Measurements from ENCODE around the gene OR2V2. TPM values are rescaled to one million over a fixed set of nuclear protein-coding genes. Genes with fewer than 3 reads are reported as not detected.

The OR2V2 gene
- total and polyA plus RNA-seq, 11 donors = not detected

DNA sequence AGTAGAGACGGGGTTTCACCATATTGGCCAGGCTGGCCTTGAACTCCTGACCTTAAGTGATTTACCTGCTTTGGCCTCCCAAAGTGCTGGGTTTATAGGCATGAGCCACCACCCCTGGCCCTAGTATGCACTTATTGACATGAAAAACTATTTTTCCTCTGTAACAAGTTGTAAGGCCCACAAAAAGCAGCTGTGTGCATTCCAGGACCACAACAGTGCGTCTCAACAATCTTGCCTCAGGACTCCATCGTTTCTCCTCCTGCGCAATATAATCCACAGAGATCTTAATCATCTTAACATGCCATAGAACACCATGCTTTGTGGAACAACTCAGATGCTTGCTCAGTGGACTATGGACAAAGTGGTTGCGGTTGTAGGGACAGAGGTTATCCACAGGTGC is 26.6 kb upstream of the OR2V2 start:
- peaks cover 5 to 79% (median 33%) of the 10 kb centered on the region in 9 donors for H3K27me3 ChIP-seq
- intact Hi-C loops (cut with DNase I) = no loop called here
- H3K27ac ChIP-seq = no peak overlapping the region
- H3K4me3 ChIP-seq = no peak overlapping the region
- 70 to 95% (median 87%) methylated on average over 5 of the region's 5 CpGs for WGBS, 4 donors
- ATAC-seq (no peak), DNase-seq (no peak)
- no peaks in the 10 kb centered on the region for H3K36me3 ChIP-seq
- no peaks in the 10 kb centered on the region for H3K9me3 ChIP-seq
- TF ChIP-seq, protein P1, sequence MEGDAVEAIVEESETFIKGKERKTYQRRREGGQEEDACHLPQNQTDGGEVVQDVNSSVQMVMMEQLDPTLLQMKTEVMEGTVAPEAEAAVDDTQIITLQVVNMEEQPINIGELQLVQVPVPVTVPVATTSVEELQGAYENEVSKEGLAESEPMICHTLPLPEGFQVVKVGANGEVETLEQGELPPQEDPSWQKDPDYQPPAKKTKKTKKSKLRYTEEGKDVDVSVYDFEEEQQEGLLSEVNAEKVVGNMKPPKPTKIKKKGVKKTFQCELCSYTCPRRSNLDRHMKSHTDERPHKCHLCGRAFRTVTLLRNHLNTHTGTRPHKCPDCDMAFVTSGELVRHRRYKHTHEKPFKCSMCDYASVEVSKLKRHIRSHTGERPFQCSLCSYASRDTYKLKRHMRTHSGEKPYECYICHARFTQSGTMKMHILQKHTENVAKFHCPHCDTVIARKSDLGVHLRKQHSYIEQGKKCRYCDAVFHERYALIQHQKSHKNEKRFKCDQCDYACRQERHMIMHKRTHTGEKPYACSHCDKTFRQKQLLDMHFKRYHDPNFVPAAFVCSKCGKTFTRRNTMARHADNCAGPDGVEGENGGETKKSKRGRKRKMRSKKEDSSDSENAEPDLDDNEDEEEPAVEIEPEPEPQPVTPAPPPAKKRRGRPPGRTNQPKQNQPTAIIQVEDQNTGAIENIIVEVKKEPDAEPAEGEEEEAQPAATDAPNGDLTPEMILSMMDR (IDR thresholded peaks at IDR 0.05) = no peak
- no peak for TF ChIP-seq POLR2A (IDR thresholded peaks at IDR 0.05)
- no peaks in the 10 kb centered on the region for H3K4me1 ChIP-seq

DNA sequence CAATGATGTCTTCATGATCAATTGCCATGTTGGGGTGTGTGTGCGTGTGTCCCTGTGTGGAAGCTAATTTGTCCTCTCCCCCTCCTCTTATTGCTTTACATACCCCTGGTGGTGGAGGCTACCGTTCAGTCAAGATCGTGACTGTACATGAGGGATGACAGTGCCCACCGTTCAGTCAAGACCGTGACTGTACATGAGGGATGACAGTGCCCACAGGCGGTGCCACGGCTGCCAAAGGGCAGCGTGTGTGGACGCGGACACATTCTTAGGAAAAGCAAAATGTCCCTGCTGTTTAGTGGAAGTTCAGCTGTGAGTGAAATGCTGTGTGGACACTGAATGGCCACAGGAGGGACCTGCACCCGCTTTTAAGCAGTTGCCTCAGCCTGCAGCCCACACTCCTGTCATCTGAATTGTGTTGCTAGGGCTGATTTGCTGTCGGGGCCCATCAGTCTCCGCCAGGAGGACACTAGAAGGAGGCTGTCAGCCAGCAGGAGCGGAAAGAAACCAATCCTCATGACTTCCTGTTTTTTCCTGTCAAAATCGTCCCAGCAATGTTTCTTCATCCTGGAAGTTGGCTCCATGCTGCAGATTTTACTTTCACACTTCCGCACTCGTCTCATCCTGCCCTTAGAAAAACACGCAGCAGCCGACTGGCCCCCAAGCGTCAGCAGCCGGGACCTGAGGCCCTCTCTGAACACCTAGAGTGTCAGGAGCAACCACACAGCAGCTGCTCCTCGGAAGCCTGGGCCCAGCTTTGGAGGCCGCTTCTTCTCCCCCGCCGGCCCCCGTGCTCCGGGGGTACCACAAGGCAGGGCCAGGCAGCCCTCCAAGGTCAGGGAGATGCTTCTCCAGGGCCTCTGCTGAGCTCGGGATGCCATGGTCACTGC is 25.5 kb upstream of the OR2V2 start:
- 48 to 58% (median 56%) methylated on average over 26 to 28 of the region's 28 CpGs for WGBS, 4 donors

DNA sequence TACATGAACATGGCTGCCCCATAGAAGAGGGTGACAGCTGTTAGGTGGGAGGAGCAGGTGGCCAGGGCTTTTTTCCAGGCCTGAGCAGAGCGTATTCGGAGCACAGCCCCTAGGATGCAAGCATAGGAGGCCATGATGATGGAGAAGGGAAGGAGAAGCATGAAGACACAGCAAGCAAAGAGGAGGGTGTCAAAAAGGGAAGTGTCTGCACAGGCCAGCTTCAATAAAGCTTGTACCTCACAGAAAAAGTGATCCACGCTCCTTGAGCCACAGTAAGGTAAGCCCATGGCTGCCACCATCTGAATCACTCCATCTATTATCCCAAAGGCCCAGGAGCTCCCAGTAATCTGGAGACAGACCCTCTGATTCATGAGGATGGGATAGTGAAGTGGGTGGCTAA is 22.9 kb upstream of the OR2V2 start:
- Histone ChIP-seq H3K4me3 (no peak overlapping the region), H3K27me3 (peaks cover 0 to 60% (median 14%) of the 10 kb centered on the region in 9 donors), H3K4me1 (no peaks in the 10 kb centered on the region), H3K9me3 (no peaks in the 10 kb centered on the region), H3K36me3 (no peaks in the 10 kb centered on the region), H3K27ac (no peak overlapping the region)
- 76 to 87% (median 81%) methylated on average over 3 of the region's 3 CpGs for WGBS, 4 donors
- intact Hi-C loops (cut with DNase I) = no loop called here
- DNase-seq (no peak), ATAC-seq (no peak)
- TF ChIP-seq, protein P1 (IDR thresholded peaks at IDR 0.05) = no peak
- no peak for TF ChIP-seq POLR2A (IDR thresholded peaks at IDR 0.05)

More for the DNA sequence above, 25.5 kb upstream of the OR2V2 start:
- Histone ChIP-seq H3K36me3 (no peaks in the 10 kb centered on the region), H3K4me3 (no peak overlapping the region), H3K27ac (no peak overlapping the region), H3K4me1 (no peaks in the 10 kb centered on the region), H3K27me3 (peaks cover 2 to 71% (median 21%) of the 10 kb centered on the region in 9 donors), H3K9me3 (no peaks in the 10 kb centered on the region)
- peak in 1 of 5 donors; percentile 32 for DNase-seq
- TF ChIP-seq, protein P1 (IDR thresholded peaks at IDR 0.05) = peak in 4 of 12 donors; percentile 12 to 21 (median 18)
- no peak for TF ChIP-seq POLR2A (IDR thresholded peaks at IDR 0.05)
- intact Hi-C loops (cut with DNase I) = no loop called here
- peak in 2 of 4 donors; percentile 20 to 40 for ATAC-seq

DNA sequence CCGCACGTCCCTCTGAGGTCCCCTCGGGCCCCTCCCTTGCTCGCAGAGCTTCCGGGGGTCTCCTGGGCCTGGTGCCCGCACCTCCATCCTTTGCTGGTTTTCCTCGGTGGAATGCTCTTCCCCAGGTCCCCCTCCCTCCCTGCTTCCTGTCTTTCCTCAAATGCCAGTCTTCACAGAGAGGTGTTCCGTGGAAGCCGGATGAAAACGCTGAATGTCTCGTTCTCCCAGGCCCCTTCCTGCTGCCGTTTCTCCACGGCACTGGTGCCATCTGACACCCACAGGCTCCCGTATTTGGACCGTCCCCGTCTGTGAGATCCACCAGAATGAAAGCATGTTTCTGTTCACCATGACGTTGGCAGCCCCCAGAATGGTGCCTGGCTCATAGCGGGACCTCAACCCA is 20.5 kb upstream of the OR2V2 start:
- Histone ChIP-seq H3K27ac (no peak overlapping the region), H3K4me3 (no peak overlapping the region), H3K9me3 (no peaks in the 10 kb centered on the region), H3K36me3 (no peaks in the 10 kb centered on the region), H3K27me3 (peaks cover 0 to 46% (median 14%) of the 10 kb centered on the region in 9 donors), H3K4me1 (no peaks in the 10 kb centered on the region)
- no peak for ATAC-seq
- 53 to 71% (median 59%) methylated on average over 18 of the region's 18 CpGs for WGBS, 4 donors
- no peak for DNase-seq
- intact Hi-C loops (cut with DNase I) = no loop called here
- TF ChIP-seq, protein P1 (IDR thresholded peaks at IDR 0.05) = no peak
- TF ChIP-seq POLR2A (IDR thresholded peaks at IDR 0.05) = no peak
